Smooth muscle cell (in vitro differentiated cells): Measurements from ENCODE around the gene HBD. TPM values are rescaled to one million over a fixed set of nuclear protein-coding genes. Genes with fewer than 3 reads are reported as not detected.
A peak's percentile ranks its signal among the peaks of the same experiment; 100 is the strongest.

Experiments used
- DNase-seq: peaks from one replicate; lab custom pipeline; 2025; ENCODE audit not compliant: unreplicated experiment; lab: John Stamatoyannopoulos, UW
- H2AFZ ChIP-seq: fragments of 200-600 bp; sonication (generic); 2 replicates; pipeline ENCODE4 v1.6.0; 2016; ENCODE audit warnings: antibody characterized with exemption, low read depth, mild to moderate bottlenecking
- H3F3A ChIP-seq: fragments of 200-600 bp; sonication (generic); 2 replicates; pipeline ENCODE4 v1.6.0; 2017; ENCODE audit warnings: antibody characterized with exemption, low read depth
- H3K27ac ChIP-seq: fragments of 200-600 bp; sonication (generic); 2 replicates; pipeline ENCODE4 v1.5.1; 2016; ENCODE audit warnings: low read depth, mild to moderate bottlenecking
- H3K27me3 ChIP-seq: fragments of 200-600 bp; sonication (generic); 2 replicates; pipeline ENCODE4 v1.6.1; 2016; ENCODE audit warnings: low read depth, mild to moderate bottlenecking
- H3K36me3 ChIP-seq: fragments of 200-600 bp; sonication (generic); 2 replicates; pipeline ENCODE4 v1.5.1; 2016; ENCODE audit warnings: low read depth
- H3K4me1 ChIP-seq: fragments of 200-600 bp; sonication (generic); 2 replicates; pipeline ENCODE4 v1.5.1; 2016; ENCODE audit warnings: low read depth
- H3K4me2 ChIP-seq: fragments of 200-600 bp; sonication (generic); 2 replicates; pipeline ENCODE4 v1.6.0; 2016; ENCODE audit warnings: mild to moderate bottlenecking
- H3K4me3 ChIP-seq: fragments of 200-600 bp; sonication (generic); 2 replicates; pipeline ENCODE4 v1.5.1; 2016; ENCODE audit warnings: mild to moderate bottlenecking
- H3K79me2 ChIP-seq: fragments of 200-600 bp; sonication (generic); 2 replicates; pipeline ENCODE4 v1.6.0; 2016; ENCODE audit warnings: low read depth, mild to moderate bottlenecking
- H3K9ac ChIP-seq: fragments of 200-600 bp; sonication (generic); 2 replicates; pipeline ENCODE4 v1.6.0; 2016; ENCODE audit warnings: low read depth
- H3K9me3 ChIP-seq: fragments of 200-600 bp; sonication (generic); replicated peaks from 2 replicates; pipeline ENCODE4 v1.5.1; 2016; ENCODE audit warnings: low read depth
- H4K20me1 ChIP-seq: fragments of 200-600 bp; sonication (generic); 2 replicates; pipeline ENCODE4 v1.6.0; 2016; ENCODE audit warnings: low read depth
- WGBS: methylation state at CpG from one replicate; pipeline ENCODE4 v1.1.7; 2016; ENCODE audit warnings: low lambda C conversion rate; 5-methylcytosine and 5-hydroxymethylcytosine counted together
- polyA plus RNA-seq: library from polyadenylated mRNA; unstranded; fragments of >200 nt; fragmentation: Nextera tagmentation; extraction: Ambion mirVana; gene quantifications from 2 replicates; pipeline ENCODE4 v1.2.1, GENCODE V29; 2016
- total RNA-seq: library from RNA; depleted of rRNA; stranded (reverse); fragments of >200 nt; gene quantifications from 2 replicates; pipeline ENCODE4 v1.2.3, GENCODE V29; 2014
- TF ChIP-seq, protein P1 (sequence below): fragments of 200-600 bp; sonication (generic); IDR thresholded peaks from 2 replicates; pipeline ENCODE4 v1.5.1; 2017; ENCODE audit warnings: borderline replicate concordance, mild to moderate bottlenecking, antibody characterized with exemption; ENCODE audit not compliant: insufficient read depth, poor library complexity, severe bottlenecking

Gene HBD
- total and polyA plus RNA-seq, 2 experiments from 2014 or later, result not detected

DNA sequence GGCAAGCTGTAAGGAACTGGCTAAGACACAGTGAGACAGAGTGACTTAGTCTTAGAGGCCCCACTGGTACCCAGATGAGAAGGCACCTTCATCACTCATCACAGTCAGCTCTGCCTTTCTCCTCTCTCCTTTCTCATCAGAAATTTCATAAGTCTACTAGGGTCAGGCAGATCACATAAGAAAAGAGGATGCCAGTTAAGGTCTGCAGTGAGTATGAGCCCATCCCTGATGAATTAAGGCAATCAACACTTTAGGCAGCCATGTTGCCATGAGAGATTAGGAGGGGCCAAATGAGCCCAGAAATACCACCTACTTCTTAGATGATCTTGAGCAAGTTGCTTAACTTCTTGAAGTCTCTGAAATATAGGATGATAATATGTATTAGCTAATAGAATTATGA lies 47.3 kb upstream of the HBD start:
- Histone ChIP-seq H3K79me2 (no peaks in the 10 kb centered on the region), H3K4me3 (no peak overlapping the region), H2AFZ (no peak overlapping the region), H3F3A (no peaks in the 10 kb centered on the region), H3K4me1 (no peaks in the 10 kb centered on the region), H4K20me1 (no peaks in the 10 kb centered on the region), H3K4me2 (no peak overlapping the region), H3K9ac (no peak overlapping the region), H3K27ac (no peak overlapping the region), H3K27me3 (no peaks in the 10 kb centered on the region), H3K36me3 (no peaks in the 10 kb centered on the region), H3K9me3 (no peaks in the 10 kb centered on the region)
- no peak for DNase-seq
- TF ChIP-seq, protein P1, sequence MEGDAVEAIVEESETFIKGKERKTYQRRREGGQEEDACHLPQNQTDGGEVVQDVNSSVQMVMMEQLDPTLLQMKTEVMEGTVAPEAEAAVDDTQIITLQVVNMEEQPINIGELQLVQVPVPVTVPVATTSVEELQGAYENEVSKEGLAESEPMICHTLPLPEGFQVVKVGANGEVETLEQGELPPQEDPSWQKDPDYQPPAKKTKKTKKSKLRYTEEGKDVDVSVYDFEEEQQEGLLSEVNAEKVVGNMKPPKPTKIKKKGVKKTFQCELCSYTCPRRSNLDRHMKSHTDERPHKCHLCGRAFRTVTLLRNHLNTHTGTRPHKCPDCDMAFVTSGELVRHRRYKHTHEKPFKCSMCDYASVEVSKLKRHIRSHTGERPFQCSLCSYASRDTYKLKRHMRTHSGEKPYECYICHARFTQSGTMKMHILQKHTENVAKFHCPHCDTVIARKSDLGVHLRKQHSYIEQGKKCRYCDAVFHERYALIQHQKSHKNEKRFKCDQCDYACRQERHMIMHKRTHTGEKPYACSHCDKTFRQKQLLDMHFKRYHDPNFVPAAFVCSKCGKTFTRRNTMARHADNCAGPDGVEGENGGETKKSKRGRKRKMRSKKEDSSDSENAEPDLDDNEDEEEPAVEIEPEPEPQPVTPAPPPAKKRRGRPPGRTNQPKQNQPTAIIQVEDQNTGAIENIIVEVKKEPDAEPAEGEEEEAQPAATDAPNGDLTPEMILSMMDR, result no peak

DNA sequence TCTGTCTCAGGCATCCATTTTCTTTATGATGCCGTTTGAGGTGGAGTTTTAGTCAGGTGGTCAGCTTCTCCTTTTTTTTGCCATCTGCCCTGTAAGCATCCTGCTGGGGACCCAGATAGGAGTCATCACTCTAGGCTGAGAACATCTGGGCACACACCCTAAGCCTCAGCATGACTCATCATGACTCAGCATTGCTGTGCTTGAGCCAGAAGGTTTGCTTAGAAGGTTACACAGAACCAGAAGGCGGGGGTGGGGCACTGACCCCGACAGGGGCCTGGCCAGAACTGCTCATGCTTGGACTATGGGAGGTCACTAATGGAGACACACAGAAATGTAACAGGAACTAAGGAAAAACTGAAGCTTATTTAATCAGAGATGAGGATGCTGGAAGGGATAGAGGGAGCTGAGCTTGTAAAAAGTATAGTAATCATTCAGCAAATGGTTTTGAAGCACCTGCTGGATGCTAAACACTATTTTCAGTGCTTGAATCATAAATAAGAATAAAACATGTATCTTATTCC lies 46.4 kb upstream of the HBD start:
- Histone ChIP-seq H3F3A (no peaks in the 10 kb centered on the region), H3K9ac (no peak overlapping the region), H3K27ac (peak overlapping the region; percentile 4), H3K27me3 (no peaks in the 10 kb centered on the region), H4K20me1 (no peaks in the 10 kb centered on the region), H3K4me2 (no peak overlapping the region), H3K4me1 (no peaks in the 10 kb centered on the region), H3K4me3 (no peak overlapping the region), H3K79me2 (no peaks in the 10 kb centered on the region), H2AFZ (no peak overlapping the region), H3K9me3 (no peaks in the 10 kb centered on the region), H3K36me3 (no peaks in the 10 kb centered on the region)
- DNase-seq, result peak; percentile 7
- 39% methylated on average over 3 of the region's 3 CpGs for WGBS
- TF ChIP-seq, protein P1, result no peak

DNA sequence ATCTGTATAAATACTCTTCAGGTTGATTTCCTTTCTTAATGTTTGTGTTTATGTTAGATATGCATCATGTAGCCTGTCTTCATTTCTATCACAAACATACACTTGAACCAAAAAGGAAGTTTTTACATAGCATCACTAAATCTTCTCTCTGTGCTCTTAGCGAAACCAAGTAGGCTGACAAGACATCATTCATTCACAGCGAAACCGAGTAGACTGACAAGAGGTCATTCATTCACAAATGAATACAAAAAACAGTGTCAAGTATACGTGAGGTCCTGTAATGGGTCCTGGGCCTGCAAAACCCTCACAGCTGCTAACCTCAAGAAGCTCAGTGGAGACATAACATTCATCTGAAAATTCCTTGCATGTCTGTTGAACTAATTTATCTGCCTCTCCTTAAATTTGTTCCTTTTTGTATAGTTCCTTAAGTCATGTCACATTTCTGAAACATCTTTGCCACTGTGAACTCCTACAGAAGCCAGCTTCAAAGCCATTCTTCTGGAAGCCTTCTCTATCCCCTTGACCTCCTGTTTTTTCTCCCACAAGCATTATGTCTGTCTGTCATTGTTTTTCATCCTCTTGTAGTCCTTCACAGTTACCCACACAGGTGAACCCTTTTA lies 45.3 kb upstream of the HBD start:
- TF ChIP-seq, protein P1, result no peak
- Histone ChIP-seq H3K4me1 (no peaks in the 10 kb centered on the region), H3K36me3 (no peaks in the 10 kb centered on the region), H3K9me3 (no peaks in the 10 kb centered on the region), H3K27me3 (no peaks in the 10 kb centered on the region), H3K9ac (no peak overlapping the region), H3K27ac (no peak overlapping the region), H3K79me2 (no peaks in the 10 kb centered on the region), H2AFZ (no peak overlapping the region), H3K4me3 (no peak overlapping the region), H3F3A (no peaks in the 10 kb centered on the region), H3K4me2 (no peak overlapping the region), H4K20me1 (no peaks in the 10 kb centered on the region)
- DNase-seq, result no peak
- 92% methylated on average over 4 of the region's 4 CpGs for WGBS

DNA sequence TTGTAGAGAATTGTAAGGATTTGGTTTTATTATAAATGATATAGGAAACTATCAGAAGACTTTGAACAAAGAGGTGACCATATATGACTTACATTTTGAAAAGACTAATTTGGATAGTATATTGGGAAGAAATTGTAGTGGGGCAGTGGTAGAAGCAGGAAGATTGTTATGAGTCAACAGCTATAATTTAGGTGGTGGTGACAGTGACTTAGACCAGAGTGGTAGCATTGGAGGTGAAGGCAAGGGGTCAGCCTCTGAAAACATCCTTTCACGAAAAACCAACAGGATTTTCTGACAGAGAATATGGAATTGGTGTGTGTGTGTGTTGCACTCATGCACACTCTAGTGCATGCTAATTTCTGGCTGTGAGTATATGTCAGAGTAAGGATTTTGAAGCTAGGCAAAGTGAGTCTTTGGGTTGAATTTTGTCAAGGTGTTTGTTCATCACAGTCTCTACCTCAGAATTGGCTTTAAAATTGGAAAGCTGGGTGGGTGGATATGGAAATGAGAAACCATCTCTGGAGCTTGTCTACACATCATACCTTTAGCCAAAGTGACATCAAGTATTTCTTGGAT lies 43.6 kb upstream of the HBD start:
- Histone ChIP-seq H3K36me3 (no peaks in the 10 kb centered on the region), H3K4me1 (no peaks in the 10 kb centered on the region), H3K9ac (no peak overlapping the region), H3F3A (no peaks in the 10 kb centered on the region), H3K9me3 (no peaks in the 10 kb centered on the region), H3K4me3 (no peak overlapping the region), H3K27ac (no peak overlapping the region), H4K20me1 (no peaks in the 10 kb centered on the region), H3K79me2 (no peaks in the 10 kb centered on the region), H3K4me2 (no peak overlapping the region), H3K27me3 (no peaks in the 10 kb centered on the region), H2AFZ (no peak overlapping the region)
- WGBS, result 100% methylated on average over 1 of the region's 1 CpG
- TF ChIP-seq, protein P1, result no peak
- DNase-seq, result no peak
